Esophagus muscularis mucosa (tissue), 4 donors: ENCODE measurements around the gene NRXN3.

Experiments
- EP300 ChIP-seq: sonication (generic); formaldehyde crosslinking; IDR thresholded peaks from one replicate; pipeline ENCODE4 v1.6.1; 2017; ENCODE audit warnings: antibody characterized with exemption
- POLR2AphosphoS5 ChIP-seq, 2 donors: sonication (generic); formaldehyde crosslinking; IDR thresholded peaks; one replicate each; pipeline ENCODE4 v1.6.1; 2017; ENCODE audit warnings: antibody characterized with exemption in 2 of 2
- TF ChIP-seq, protein P1 (sequence below), 3 experiments: fragments of 200-600 bp in 2 of 3; fragments of 450-650 bp in 1 of 3; sonication (generic) in 2 of 3; IDR thresholded peaks; one replicate each; pipeline ENCODE4 v1.5.1; 2017 to 2019; ENCODE audit warnings: antibody characterized with exemption in 3 of 3, mild to moderate bottlenecking in 2 of 3, moderate library complexity in 1 of 3

DNA sequence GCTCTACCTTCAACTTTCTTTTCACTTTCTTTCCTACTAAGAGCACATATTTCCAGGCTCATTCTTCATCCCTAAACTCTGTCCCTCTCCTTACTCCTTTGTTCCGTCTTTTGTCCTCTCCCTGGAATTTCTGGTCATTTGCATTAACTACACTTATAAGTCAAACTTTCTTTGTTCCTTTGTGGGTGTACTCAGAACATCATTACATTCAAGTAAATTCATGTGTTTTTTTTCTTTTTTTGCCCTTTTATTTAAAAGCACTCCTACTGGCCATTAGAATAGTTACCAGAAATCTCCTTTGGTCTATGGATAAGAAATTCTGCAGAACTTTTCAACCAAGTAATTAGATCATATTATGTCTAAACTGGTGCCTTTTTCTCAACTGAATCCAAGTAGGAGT lies 1238.5 kb downstream of the NRXN3 start:
- TF ChIP-seq POLR2AphosphoS5 (IDR thresholded peaks at IDR 0.05) (no peak), EP300 (no peak)
- TF ChIP-seq, protein P1, sequence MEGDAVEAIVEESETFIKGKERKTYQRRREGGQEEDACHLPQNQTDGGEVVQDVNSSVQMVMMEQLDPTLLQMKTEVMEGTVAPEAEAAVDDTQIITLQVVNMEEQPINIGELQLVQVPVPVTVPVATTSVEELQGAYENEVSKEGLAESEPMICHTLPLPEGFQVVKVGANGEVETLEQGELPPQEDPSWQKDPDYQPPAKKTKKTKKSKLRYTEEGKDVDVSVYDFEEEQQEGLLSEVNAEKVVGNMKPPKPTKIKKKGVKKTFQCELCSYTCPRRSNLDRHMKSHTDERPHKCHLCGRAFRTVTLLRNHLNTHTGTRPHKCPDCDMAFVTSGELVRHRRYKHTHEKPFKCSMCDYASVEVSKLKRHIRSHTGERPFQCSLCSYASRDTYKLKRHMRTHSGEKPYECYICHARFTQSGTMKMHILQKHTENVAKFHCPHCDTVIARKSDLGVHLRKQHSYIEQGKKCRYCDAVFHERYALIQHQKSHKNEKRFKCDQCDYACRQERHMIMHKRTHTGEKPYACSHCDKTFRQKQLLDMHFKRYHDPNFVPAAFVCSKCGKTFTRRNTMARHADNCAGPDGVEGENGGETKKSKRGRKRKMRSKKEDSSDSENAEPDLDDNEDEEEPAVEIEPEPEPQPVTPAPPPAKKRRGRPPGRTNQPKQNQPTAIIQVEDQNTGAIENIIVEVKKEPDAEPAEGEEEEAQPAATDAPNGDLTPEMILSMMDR (IDR thresholded peaks at IDR 0.05) = no peak
